Stimulated activated CD4-positive, alpha-beta T cell treated with anti-CD3 and anti-CD28 coated beads, Interleukin-1b, Interleukin-23, amount 100 ng/mL, for 24 hours (primary cell): ENCODE measurements around the gene AGAP3.

Experiments
- DNase-seq, 4 experiments: peaks; one replicate each; pipeline ENCODE4 v3.0.0-alpha.2; 2020; ENCODE audit warnings: low read depth in 4 of 4, low spot score in 1 of 4

Gene AGAP3

GRCh38 chr7:151179287-151179860 is 93.1 kb downstream of the AGAP3 start:
- DNase-seq: no peak

- no peak for DNase-seq
Observed at GRCh38 chr7:151179946-151180345, 93.7 kb downstream of the AGAP3 start.

- DNase-seq: no peak
Observed at GRCh38 chr7:151181011-151181431, 94.7 kb downstream of the AGAP3 start.

GRCh38 chr7:151185762-151186639 is 99.7 kb downstream of the AGAP3 start:
- no peak for DNase-seq

- DNase-seq: no peak
Observed at GRCh38 chr7:151186640-151187408, 100.5 kb downstream of the AGAP3 start, which contains the start of gene ASB10. Gene ASB10 (minus strand): TSS chr7:151187250. CDS start chr7:151187130, 120 bp downstream.

GRCh38 chr7:151187409-151188251 is 101.4 kb downstream of the AGAP3 start:
- no peak for DNase-seq

GRCh38 chr7:151188252-151188542 is 101.9 kb downstream of the AGAP3 start:
- no peak for DNase-seq

GRCh38 chr7:151189038-151189437 is 102.8 kb downstream of the AGAP3 start:
- no peak for DNase-seq

- DNase-seq: no peak
Observed at GRCh38 chr7:151191544-151191943, 105.3 kb downstream of the AGAP3 start.

- DNase-seq: no peak
Observed at GRCh38 chr7:151192002-151192539, 105.8 kb downstream of the AGAP3 start.

- DNase-seq: no peak
Observed at GRCh38 chr7:151193203-151193978, 107.1 kb downstream of the AGAP3 start.
